CD4-positive, CD25-positive, alpha-beta regulatory T cell (primary cell): ENCODE measurements around the gene TTL. TPM values are rescaled to one million over a fixed set of nuclear protein-coding genes. Genes with fewer than 3 reads are reported as not detected.
A peak's percentile ranks its signal among the peaks of the same experiment; 100 is the strongest.

Source experiments
- ATAC-seq, 2 donors: fragments of 150-1000 bp; cut with Tn5 transposase; one replicate each; pipeline ENCODE4 v1.10.0; 2021; ENCODE audit warnings: low read depth in 2 of 2, moderate number of reproducible peaks in 2 of 2, moderate library complexity in 1 of 2
- DNase-seq, 3 donors: peaks; one replicate each; pipeline versions ENCODE4 v3.0.0 to v3.0.0-alpha.2; 2012 to 2022; ENCODE audit warnings: mixed read lengths in 1 of 3
- H3K27ac ChIP-seq: one replicate; pipeline ENCODE4 v1.7.0; 2013; ENCODE audit warnings: mild to moderate bottlenecking, low read length; ENCODE audit not compliant: insufficient read depth, poor library complexity, severe bottlenecking
- H3K27me3 ChIP-seq: one replicate; pipeline ENCODE4 v1.7.0; 2013; ENCODE audit warnings: low read length; ENCODE audit not compliant: control insufficient read depth, insufficient read depth
- H3K36me3 ChIP-seq: one replicate; pipeline ENCODE4 v1.7.0; 2013; ENCODE audit warnings: mild to moderate bottlenecking, low read length, moderate library complexity; ENCODE audit not compliant: control insufficient read depth, insufficient read depth
- H3K4me1 ChIP-seq: 2 replicates; pipeline ENCODE4 v1.7.0; 2013; ENCODE audit warnings: mild to moderate bottlenecking, low read length; ENCODE audit not compliant: insufficient read depth, control insufficient read depth, poor library complexity, severe bottlenecking
- H3K4me3 ChIP-seq: one replicate; pipeline ENCODE4 v1.7.0; 2013; ENCODE audit warnings: low read depth, mild to moderate bottlenecking, low read length, moderate library complexity
- H3K9me3 ChIP-seq, 2 experiments: 1 replicate in 1 of 2; 2 replicates in 1 of 2; pipeline ENCODE4 v1.7.0; 2013; ENCODE audit warnings: low read length in 2 of 2, mild to moderate bottlenecking in 1 of 2, moderate library complexity in 1 of 2; ENCODE audit not compliant: control insufficient read depth in 2 of 2
- H3K27ac Mint-ChIP-seq, 3 donors: one replicate each; pipeline ENCODE4 v1.8.0; 2020 to 2022; ENCODE audit warnings: mild to moderate bottlenecking in 3 of 3, mixed read lengths in 3 of 3, moderate library complexity in 2 of 3
- H3K27me3 Mint-ChIP-seq: one replicate; pipeline ENCODE4 v1.8.0; 2022; ENCODE audit warnings: mild to moderate bottlenecking, mixed read lengths
- H3K36me3 Mint-ChIP-seq: one replicate; pipeline ENCODE4 v1.8.0; 2020; ENCODE audit warnings: mixed read lengths
- H3K4me1 Mint-ChIP-seq, 4 donors: one replicate each; pipeline ENCODE4 v1.8.0; 2020 to 2022; ENCODE audit warnings: mixed read lengths in 4 of 4, mild to moderate bottlenecking in 1 of 4
- H3K4me3 Mint-ChIP-seq, 4 donors: one replicate each; pipeline ENCODE4 v1.8.0; 2020 to 2022; ENCODE audit warnings: mild to moderate bottlenecking in 4 of 4, mixed read lengths in 4 of 4, moderate library complexity in 3 of 4
- H3K9me3 Mint-ChIP-seq, 7 donors: one replicate each; pipeline ENCODE4 v1.8.0; 2020 to 2022; ENCODE audit warnings: mixed read lengths in 7 of 7, mild to moderate bottlenecking in 3 of 7, moderate library complexity in 2 of 7
- polyA plus RNA-seq, 4 donors: library from polyadenylated mRNA; unstranded; fragments of 300-500 nt; fragmentation: Illumina TruSeq; gene quantifications; one replicate each; pipeline ENCODE4 v1.2.3, GENCODE V29; 2021
- total RNA-seq: library from RNA; stranded (reverse); gene quantifications from one replicate; pipeline ENCODE4 v1.2.3, GENCODE V29; 2022

Gene TTL
- total and polyA plus RNA-seq, 5 donors from 2014 or later: 2.0 to 32.5 (median 6.1) TPM

DNA sequence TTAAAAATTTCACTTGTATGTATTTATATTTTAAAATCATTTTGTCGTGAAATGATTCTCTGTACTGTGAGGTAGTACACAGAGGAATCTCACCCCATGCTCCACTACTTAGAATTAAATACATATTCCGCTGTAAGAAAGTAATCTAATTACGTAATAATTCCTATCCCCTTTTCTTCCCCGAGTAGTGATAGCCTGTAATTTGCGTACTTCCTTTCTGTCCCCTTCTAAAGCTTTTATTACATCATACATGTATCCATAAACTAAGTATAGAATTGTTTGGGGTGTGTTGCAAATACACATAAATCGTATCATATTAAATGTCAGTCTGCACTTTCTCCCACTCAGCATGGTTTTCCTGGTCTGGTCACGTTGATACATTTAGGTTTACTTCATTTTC is 90.0 kb downstream of the TTL start:
- peaks cover 76% of the 10 kb centered on the region for H3K36me3 Mint-ChIP-seq
- Histone ChIP-seq H3K27me3 (no peaks in the 10 kb centered on the region), H3K36me3 (peaks cover 86% of the 10 kb centered on the region), H3K4me3 (no peak overlapping the region), H3K4me1 (no peaks in the 10 kb centered on the region), H3K27ac (no peak overlapping the region), H3K9me3 (peaks cover 0 to 5% of the 10 kb centered on the region in 2 experiments)
- no peaks in the 10 kb centered on the region for H3K27me3 Mint-ChIP-seq
- no peak overlapping the region for H3K4me3 Mint-ChIP-seq
- H3K27ac Mint-ChIP-seq: no peak overlapping the region
- peaks cover 0 to 10% (median 0%) of the 10 kb centered on the region in 7 donors for H3K9me3 Mint-ChIP-seq
- no peak for DNase-seq
- peaks cover 0 to 7% (median 0%) of the 10 kb centered on the region in 4 donors for H3K4me1 Mint-ChIP-seq
- no peak for ATAC-seq

DNA sequence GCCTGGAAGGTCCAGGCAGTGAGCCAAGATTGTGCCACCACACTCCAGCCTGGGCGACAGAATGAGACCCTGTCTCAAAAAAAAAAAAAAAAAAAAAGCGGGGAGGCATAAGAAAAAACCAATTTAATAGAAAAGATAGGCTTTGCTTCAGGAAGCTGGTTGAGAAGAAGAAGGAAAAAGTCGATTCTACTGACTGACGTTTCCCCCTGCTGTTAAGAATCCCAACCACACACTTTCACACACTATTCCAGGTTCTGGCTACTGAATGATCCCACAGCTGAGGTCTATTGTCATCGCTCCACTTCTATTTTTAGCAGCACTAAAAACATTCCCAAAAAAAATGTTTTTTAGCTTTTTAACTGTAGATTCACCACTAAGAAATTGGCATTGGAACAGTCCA is 95.8 kb downstream of the TTL start:
- no peaks in the 10 kb centered on the region for H3K27me3 Mint-ChIP-seq
- H3K9me3 Mint-ChIP-seq: no peaks in the 10 kb centered on the region
- no peak for ATAC-seq
- Histone ChIP-seq H3K27me3 (no peaks in the 10 kb centered on the region), H3K36me3 (peaks cover 36% of the 10 kb centered on the region), H3K27ac (no peak overlapping the region), H3K9me3 (no peaks in the 10 kb centered on the region), H3K4me3 (no peak overlapping the region), H3K4me1 (no peaks in the 10 kb centered on the region)
- H3K36me3 Mint-ChIP-seq: peaks cover 24% of the 10 kb centered on the region
- peaks cover 6 to 10% (median 7%) of the 10 kb centered on the region in 4 donors for H3K4me1 Mint-ChIP-seq
- H3K4me3 Mint-ChIP-seq: no peak overlapping the region
- DNase-seq: no peak
- no peak overlapping the region for H3K27ac Mint-ChIP-seq

DNA sequence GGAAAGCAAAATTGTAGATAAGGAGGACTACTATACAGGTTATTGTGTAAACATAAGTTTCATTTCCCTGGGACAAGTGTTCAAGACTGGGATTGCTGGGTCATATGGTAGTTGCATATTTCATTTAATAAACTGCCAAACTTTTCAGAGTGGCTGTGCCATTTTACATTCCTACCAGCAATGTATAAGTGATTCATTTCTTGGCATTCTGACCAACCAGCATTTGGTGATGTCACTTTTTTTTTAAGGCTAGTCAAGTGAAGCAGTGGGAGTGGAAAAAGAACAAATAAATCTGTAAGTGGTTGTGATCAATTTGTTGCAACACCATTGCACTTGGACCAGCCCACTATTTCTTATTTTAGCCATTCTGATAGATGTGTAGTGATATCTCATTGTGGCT is 97.3 kb downstream of the TTL start:
- H3K27ac Mint-ChIP-seq: no peak overlapping the region
- Histone ChIP-seq H3K4me3 (no peak overlapping the region), H3K27ac (no peak overlapping the region), H3K27me3 (no peaks in the 10 kb centered on the region), H3K36me3 (peaks cover 24% of the 10 kb centered on the region), H3K4me1 (peaks cover 5% of the 10 kb centered on the region), H3K9me3 (no peaks in the 10 kb centered on the region)
- H3K27me3 Mint-ChIP-seq: no peaks in the 10 kb centered on the region
- H3K36me3 Mint-ChIP-seq: peaks cover 24% of the 10 kb centered on the region
- H3K4me3 Mint-ChIP-seq: no peak overlapping the region
- DNase-seq (no peak), ATAC-seq (no peak)
- peaks cover 0 to 2% (median 0%) of the 10 kb centered on the region in 7 donors for H3K9me3 Mint-ChIP-seq
- H3K4me1 Mint-ChIP-seq: peaks cover 10 to 19% (median 14%) of the 10 kb centered on the region in 4 donors

DNA sequence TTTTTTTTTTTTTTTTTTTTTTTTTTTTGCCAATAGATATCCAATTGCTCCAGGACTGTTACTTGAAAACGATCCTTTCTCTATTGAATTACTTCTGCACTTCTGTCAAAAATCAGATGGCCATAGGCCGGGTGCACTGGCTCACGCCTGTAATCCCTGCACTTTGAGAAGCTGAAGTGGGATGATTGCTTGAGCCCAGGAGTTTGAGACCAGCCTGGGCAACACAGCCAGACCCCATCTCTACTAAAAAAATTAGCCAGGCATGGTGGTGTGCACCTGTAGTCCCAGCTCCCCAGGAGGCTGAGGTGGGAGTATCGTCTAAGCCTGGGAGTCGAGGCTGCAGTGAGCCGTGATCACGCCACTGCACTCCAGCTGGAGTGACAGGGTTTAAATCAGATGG is 98.1 kb downstream of the TTL start:
- DNase-seq (no peak), ATAC-seq (no peak)
- H3K9me3 Mint-ChIP-seq: peaks cover 0 to 2% (median 0%) of the 10 kb centered on the region in 7 donors

DNA sequence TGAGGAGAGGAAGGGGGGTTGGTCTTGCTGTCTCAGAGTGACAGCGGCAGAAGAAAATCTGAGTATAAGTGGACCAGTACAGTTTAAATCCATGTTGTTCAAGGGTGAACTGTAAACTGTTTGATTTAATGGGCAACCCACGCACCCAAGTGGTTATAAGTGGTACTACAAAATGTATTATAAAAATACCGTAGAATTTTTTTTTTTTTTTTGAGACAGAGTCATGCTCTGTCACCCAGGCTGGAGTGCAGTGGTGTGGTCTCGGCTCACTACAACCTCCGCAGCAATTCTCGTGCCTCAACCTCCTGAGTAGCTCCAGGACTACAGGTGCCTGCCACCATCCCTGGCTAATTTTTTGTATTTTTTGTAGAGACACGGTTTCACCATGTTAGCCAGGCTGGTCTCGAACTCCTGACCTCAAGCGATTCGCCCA is 100.4 kb downstream of the TTL start:
- Histone ChIP-seq H3K27ac (no peak overlapping the region), H3K9me3 (no peaks in the 10 kb centered on the region), H3K27me3 (no peaks in the 10 kb centered on the region), H3K4me1 (peaks cover 22% of the 10 kb centered on the region), H3K36me3 (peaks cover 11% of the 10 kb centered on the region), H3K4me3 (no peak overlapping the region)
- DNase-seq: peak; percentile 18 to 76 (median 69)
- Mint-ChIP-seq H3K36me3 (peaks cover 16% of the 10 kb centered on the region), H3K9me3 (peaks cover 0 to 2% (median 0%) of the 10 kb centered on the region in 7 donors), H3K27ac (peak overlapping the region; percentile 27 to 96 (median 59)), H3K4me3 (peak overlapping the region; percentile 29 to 92 (median 56)), H3K27me3 (no peaks in the 10 kb centered on the region), H3K4me1 (peaks cover 16 to 41% (median 34%) of the 10 kb centered on the region in 4 donors)
- ATAC-seq: peak; percentile 13 to 32

More for the DNA sequence above, 98.1 kb downstream of the TTL start:
- Mint-ChIP-seq H3K36me3 (peaks cover 23% of the 10 kb centered on the region), H3K27ac (no peak overlapping the region), H3K4me3 (no peak overlapping the region), H3K27me3 (no peaks in the 10 kb centered on the region), H3K4me1 (peaks cover 14 to 26% (median 20%) of the 10 kb centered on the region in 4 donors)
- Histone ChIP-seq H3K4me1 (peaks cover 12% of the 10 kb centered on the region), H3K36me3 (peaks cover 16% of the 10 kb centered on the region), H3K27me3 (no peaks in the 10 kb centered on the region), H3K9me3 (no peaks in the 10 kb centered on the region), H3K27ac (no peak overlapping the region), H3K4me3 (no peak overlapping the region)

DNA sequence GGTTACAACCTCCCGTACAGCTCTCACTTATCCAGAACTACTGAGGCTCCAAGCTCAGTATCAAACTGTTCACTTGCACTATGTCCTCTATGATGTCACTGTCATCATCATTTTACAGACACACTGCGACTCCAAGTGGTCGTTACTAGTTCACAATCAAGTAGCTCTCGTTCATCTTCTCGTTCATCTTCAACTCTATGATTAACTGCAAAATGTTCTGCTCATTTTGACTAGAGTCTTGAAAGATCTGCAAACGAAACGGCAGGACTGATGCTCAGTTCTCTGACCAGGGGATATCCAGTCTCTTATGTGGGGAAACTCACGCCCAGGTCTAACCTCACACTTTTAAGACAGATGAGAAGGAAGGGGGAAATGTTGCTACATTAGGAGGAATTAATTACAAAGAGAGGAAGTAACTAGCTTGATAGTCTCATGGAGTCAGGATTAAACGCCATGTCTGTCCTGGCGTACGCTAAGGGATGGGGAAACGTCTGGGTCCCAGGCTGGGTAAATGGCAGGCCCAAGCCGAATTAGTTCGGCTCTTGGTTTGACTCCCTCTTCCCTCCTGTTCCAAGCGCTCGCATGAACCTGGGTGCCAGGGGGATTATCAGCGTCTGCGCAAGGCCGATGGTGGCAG is 101.7 kb downstream of the TTL start:
- peak overlapping the region; percentile 96 to 99 (median 98) for H3K27ac Mint-ChIP-seq
- ATAC-seq (no peak), DNase-seq (peak in 2 of 3 donors; percentile 13 to 48)
- peak overlapping the region; percentile 89 to 98 (median 96) for H3K4me3 Mint-ChIP-seq
- H3K36me3 Mint-ChIP-seq: peaks cover 22% of the 10 kb centered on the region
- peaks cover 0 to 2% (median 0%) of the 10 kb centered on the region in 7 donors for H3K9me3 Mint-ChIP-seq
- peaks cover 25% of the 10 kb centered on the region for H3K4me1 ChIP-seq
- peak overlapping the region; percentile 91 for H3K4me3 ChIP-seq
- H3K27me3 Mint-ChIP-seq: no peaks in the 10 kb centered on the region
- no peaks in the 10 kb centered on the region for H3K27me3 ChIP-seq
- peaks cover 20% of the 10 kb centered on the region for H3K36me3 ChIP-seq
- H3K27ac ChIP-seq: peak overlapping the region; percentile 90
- H3K4me1 Mint-ChIP-seq: peaks cover 11 to 44% (median 33%) of the 10 kb centered on the region in 4 donors
- no peaks in the 10 kb centered on the region for H3K9me3 ChIP-seq

DNA sequence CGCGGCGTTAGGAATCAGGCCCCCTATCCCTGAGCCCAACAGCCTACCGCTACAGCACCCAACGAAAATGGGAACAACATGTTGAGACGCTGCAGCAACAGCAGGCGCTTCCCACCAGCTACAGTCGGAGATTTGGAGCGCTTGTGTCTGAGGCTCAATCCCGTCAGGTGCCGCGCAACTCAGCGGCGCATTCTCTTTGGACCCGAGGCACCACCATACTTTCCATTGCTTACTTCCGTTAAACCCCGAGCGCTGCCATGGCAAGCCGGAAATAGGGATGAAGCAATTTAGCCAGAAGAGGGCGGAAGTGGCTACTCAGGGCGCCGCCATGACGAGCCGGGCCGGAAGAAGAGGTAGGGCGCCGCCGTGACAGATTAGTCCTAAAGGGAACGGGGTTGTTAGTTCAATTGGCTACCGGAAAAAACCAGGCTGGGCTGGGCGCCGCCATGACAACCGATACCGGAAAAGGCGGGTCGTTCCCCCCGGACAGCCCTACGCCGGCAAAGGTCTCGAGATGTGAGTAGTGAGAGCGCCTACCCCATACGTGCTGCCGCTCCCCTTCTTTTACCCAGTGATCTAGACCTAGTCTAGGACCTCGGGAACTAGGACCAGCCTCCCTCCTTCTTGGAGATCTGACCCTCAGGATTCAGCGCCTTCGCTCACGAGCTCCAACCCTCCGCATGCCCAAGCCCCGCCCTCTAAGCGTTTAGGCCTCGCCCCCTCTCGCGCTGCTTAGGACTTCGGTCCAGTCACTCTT is 102.4 kb downstream of the TTL start, which contains the start of gene CHCHD5:
Gene CHCHD5 (plus strand): TSS at position 476 of the 757 bp plus-strand sequence. CDS start 39 bp downstream, at position 515.
- Histone ChIP-seq H3K4me3 (peak within 1 kb of the TSS; percentile 91), H3K27me3 (no peaks in the 10 kb centered on the region), H3K36me3 (peaks cover 24% of the 10 kb centered on the region), H3K9me3 (no peaks in the 10 kb centered on the region), H3K4me1 (peaks cover 26% of the 10 kb centered on the region), H3K27ac (peak within 1 kb of the TSS; percentile 90)
- Mint-ChIP-seq H3K36me3 (peaks cover 22% of the 10 kb centered on the region), H3K9me3 (peaks cover 0 to 2% (median 0%) of the 10 kb centered on the region in 7 donors), H3K4me1 (peaks cover 10 to 45% (median 33%) of the 10 kb centered on the region in 4 donors), H3K4me3 (peak within 1 kb of the TSS; percentile 89 to 98 (median 96)), H3K27ac (peak within 1 kb of the TSS; percentile 96 to 99 (median 98)), H3K27me3 (no peaks in the 10 kb centered on the region)
- peak; percentile 90 to 91 for ATAC-seq
- peak; percentile 93 to 99 (median 94) for DNase-seq
